H9 (cell line): ENCODE results near the gene BHLHE23. TPM values are rescaled to one million over a fixed set of nuclear protein-coding genes. Genes with fewer than 3 reads are reported as not detected.

Source experiments
- DNase-seq: peaks from one replicate; pipeline ENCODE4 v3.0.0-alpha.2; 2017
- H2AFZ ChIP-seq: one replicate; pipeline ENCODE4 v1.6.1; 2013; ENCODE audit warnings: mild to moderate bottlenecking, low read length, control low read depth, moderate library complexity
- H2AK5ac ChIP-seq: 2 replicates; pipeline ENCODE4 v1.6.1; 2013; ENCODE audit warnings: low read length, control low read depth, mixed read lengths; ENCODE audit not compliant: insufficient read length
- H2BK120ac ChIP-seq: one replicate; pipeline ENCODE4 v1.6.1; 2013; ENCODE audit warnings: low read depth, mild to moderate bottlenecking, low read length, control low read depth, inconsistent platforms; ENCODE audit not compliant: poor library complexity, severe bottlenecking
- H2BK12ac ChIP-seq: 2 replicates; pipeline ENCODE4 v1.6.1; 2013; ENCODE audit warnings: low read length, control low read depth, mixed read lengths, low read depth; ENCODE audit not compliant: insufficient read length
- H2BK15ac ChIP-seq: 2 replicates; pipeline ENCODE4 v1.6.1; 2013; ENCODE audit warnings: low read depth, low read length, control low read depth
- H2BK20ac ChIP-seq: one replicate; pipeline ENCODE4 v1.6.1; 2013; ENCODE audit warnings: low read depth, mild to moderate bottlenecking, low read length, control low read depth, inconsistent platforms; ENCODE audit not compliant: poor library complexity, severe bottlenecking
- H2BK5ac ChIP-seq: 2 replicates; pipeline ENCODE4 v1.6.1; 2013; ENCODE audit warnings: low read length, control low read depth, mixed read lengths; ENCODE audit not compliant: insufficient read length
- H3K14ac ChIP-seq: 2 replicates; pipeline ENCODE4 v1.6.1; 2013; ENCODE audit warnings: low read length, control low read depth; ENCODE audit not compliant: insufficient read depth
- H3K18ac ChIP-seq: 2 replicates; pipeline ENCODE4 v1.6.1; 2013; ENCODE audit warnings: low read depth, mild to moderate bottlenecking, mixed read lengths, low read length, control low read depth; ENCODE audit not compliant: insufficient read length
- H3K23ac ChIP-seq: 2 replicates; pipeline ENCODE4 v1.6.1; 2013; ENCODE audit warnings: low read length, control low read depth, mixed read lengths, low read depth; ENCODE audit not compliant: insufficient read length
- H3K23me2 ChIP-seq: 2 replicates; pipeline ENCODE4 v1.6.1; 2013; ENCODE audit warnings: low read depth, mild to moderate bottlenecking, mixed read lengths, low read length, control low read depth; ENCODE audit not compliant: insufficient read length, poor library complexity, severe bottlenecking
- H3K27ac ChIP-seq: 2 replicates; pipeline ENCODE4 v1.5.1; 2013; ENCODE audit warnings: low read length, control low read depth, mixed read lengths, low read depth; ENCODE audit not compliant: insufficient read length
- H3K27me3 ChIP-seq: 2 replicates; pipeline ENCODE4 v1.6.1; 2013; ENCODE audit warnings: low read length, control low read depth, inconsistent platforms; ENCODE audit not compliant: insufficient read depth
- H3K4ac ChIP-seq: 2 replicates; pipeline ENCODE4 v1.6.1; 2013; ENCODE audit warnings: low read depth, mild to moderate bottlenecking, control low read depth, inconsistent platforms, low read length, moderate library complexity
- H3K4me1 ChIP-seq: 2 replicates; pipeline ENCODE4 v1.6.1; 2013; ENCODE audit warnings: low read length, control low read depth, inconsistent platforms; ENCODE audit not compliant: insufficient read depth
- H3K4me2 ChIP-seq: 2 replicates; pipeline ENCODE4 v1.6.1; 2013; ENCODE audit warnings: low read length, control low read depth, mixed read lengths; ENCODE audit not compliant: insufficient read length, insufficient read depth
- H3K56ac ChIP-seq: 2 replicates; pipeline ENCODE4 v1.6.1; 2013; ENCODE audit warnings: low read depth, mild to moderate bottlenecking, mixed read lengths, low read length, control low read depth; ENCODE audit not compliant: insufficient read length
- H3K79me1 ChIP-seq: 2 replicates; pipeline ENCODE4 v1.6.1; 2013; ENCODE audit warnings: low read depth, mild to moderate bottlenecking, moderate library complexity, low read length, control low read depth, inconsistent platforms; ENCODE audit not compliant: insufficient read depth, poor library complexity, severe bottlenecking
- H3K79me2 ChIP-seq: 2 replicates; pipeline ENCODE4 v1.6.1; 2013; ENCODE audit warnings: low read length, control low read depth, inconsistent platforms; ENCODE audit not compliant: insufficient read depth
- H3K9ac ChIP-seq: 2 replicates; pipeline ENCODE4 v1.6.1; 2013; ENCODE audit warnings: low read length, control low read depth, mixed read lengths; ENCODE audit not compliant: insufficient read length; ENCODE audit errors: extremely low read depth
- H3K9me3 ChIP-seq: one replicate; pipeline ENCODE4 v1.6.1; 2013; ENCODE audit warnings: low read depth, low read length, inconsistent platforms; ENCODE audit not compliant: control insufficient read depth
- H3T11ph ChIP-seq: one replicate; pipeline ENCODE4 v1.6.1; 2013; ENCODE audit warnings: mild to moderate bottlenecking, low read length, control low read depth, inconsistent platforms
- H4K20me1 ChIP-seq: one replicate; pipeline ENCODE4 v1.6.1; 2013; ENCODE audit not compliant: control insufficient read depth, insufficient read length, insufficient read depth
- H4K5ac ChIP-seq: 2 replicates; pipeline ENCODE4 v1.6.1; 2013; ENCODE audit warnings: low read depth, mild to moderate bottlenecking, mixed read lengths, low read length, control low read depth; ENCODE audit not compliant: insufficient read length
- H4K8ac ChIP-seq: replicated peaks from 2 replicates; pipeline ENCODE4 v1.6.1; 2013; ENCODE audit warnings: low read length, control low read depth, mixed read lengths, low read depth; ENCODE audit not compliant: insufficient read length
- H4K91ac ChIP-seq: 2 replicates; pipeline ENCODE4 v1.6.1; 2013; ENCODE audit warnings: low read depth, mild to moderate bottlenecking, moderate library complexity, mixed read lengths, low read length, control low read depth; ENCODE audit not compliant: insufficient read length
- H3K27ac Mint-ChIP-seq, 3 experiments: 2 replicates in 2 of 3; 3 replicates in 1 of 3; pipeline ENCODE4 v1.8.0; 2020 to 2021; ENCODE audit warnings: mixed read lengths in 3 of 3, mild to moderate bottlenecking in 1 of 3, moderate library complexity in 1 of 3
- H3K27me3 Mint-ChIP-seq: 2 replicates; pipeline ENCODE4 v1.8.0; 2021; ENCODE audit warnings: low read depth, mild to moderate bottlenecking, moderate library complexity, mixed read lengths
- H3K36me3 Mint-ChIP-seq, 3 experiments: 2 replicates in 2 of 3; 3 replicates in 1 of 3; pipeline ENCODE4 v1.8.0; 2020 to 2021; ENCODE audit warnings: low read depth in 3 of 3, mixed read lengths in 3 of 3; ENCODE audit not compliant: insufficient read depth in 1 of 3
- H3K4me1 Mint-ChIP-seq, 2 experiments: 2 replicates each; pipeline ENCODE4 v1.8.0; 2020; ENCODE audit warnings: mixed read lengths in 2 of 2
- H3K4me3 Mint-ChIP-seq, 2 experiments: 2 replicates in 1 of 2; 3 replicates in 1 of 2; pipeline ENCODE4 v1.8.0; 2020 to 2021; ENCODE audit warnings: mild to moderate bottlenecking in 2 of 2, mixed read lengths in 2 of 2, moderate library complexity in 1 of 2
- H3K9me3 Mint-ChIP-seq, 2 experiments: 2 replicates in 1 of 2; 3 replicates in 1 of 2; pipeline ENCODE4 v1.8.0; 2020; ENCODE audit warnings: mild to moderate bottlenecking in 2 of 2, mixed read lengths in 2 of 2, moderate library complexity in 1 of 2
- WGBS: extraction: QIAGEN DNeasy Blood & Tissue Kit; methylation state at CpG from one replicate; pipeline ENCODE4 v1.1.7; 2013; ENCODE audit warnings: missing lambda C conversion rate, low lambda C conversion rate, mixed read lengths; ENCODE audit not compliant: insufficient read length; ENCODE audit errors: extremely low coverage; 5-methylcytosine and 5-hydroxymethylcytosine counted together
- total RNA-seq: library from RNA; stranded (reverse); gene quantifications from 2 replicates; pipeline ENCODE4 v1.2.1, GENCODE V29; 2021
- TF ChIP-seq, protein P1 (sequence below): fragments of 200-600 bp; sonication (generic); conservative IDR thresholded peaks from 3 replicates; pipeline ENCODE4 v1.8.0; 2021; ENCODE audit warnings: antibody characterized with exemption, mild to moderate bottlenecking

The BHLHE23 gene
- total RNA-seq, 1 experiment from 2014 or later: 0.35 TPM

GRCh38 chr20:62987114-62987513 is 19.6 kb downstream of the BHLHE23 start:
- peaks cover 6% of the 10 kb centered on the region; the same call in 1 of the 2 replicates for H3K4me1 ChIP-seq
- H3K4me2 ChIP-seq: no peak overlapping the region
- H4K91ac ChIP-seq: no peak overlapping the region
- no peaks in the 10 kb centered on the region for H3K79me1 ChIP-seq
- no CpG with 5 or more reads among the region's 10 CpGs for WGBS
- no peak overlapping the region for H3K56ac ChIP-seq
- no peaks in the 10 kb centered on the region for H3K23me2 ChIP-seq
- Mint-ChIP-seq H3K36me3 (no peaks in the 10 kb centered on the region), H3K27ac (0 out of 7 replicates have a peak overlapping the region, but pooled peaks of 1 of the 3 experiments have one; percentile 61), H3K4me1 (peaks cover 17 to 44% of the 10 kb centered on the region in 2 experiments), H3K4me3 (no peak overlapping the region), H3K9me3 (no peaks in the 10 kb centered on the region), H3K27me3 (peaks cover 36% of the 10 kb centered on the region)
- H3K9ac ChIP-seq: no peak overlapping the region
- H2BK15ac ChIP-seq: no peak overlapping the region
- H4K8ac ChIP-seq: no peak overlapping the region
- no peaks in the 10 kb centered on the region for H3K9me3 ChIP-seq
- no peak overlapping the region for H3K4ac ChIP-seq
- no peaks in the 10 kb centered on the region for H4K20me1 ChIP-seq
- no peaks in the 10 kb centered on the region for H3K79me2 ChIP-seq
- no peak overlapping the region for H2AK5ac ChIP-seq
- no peak for DNase-seq
- H3K14ac ChIP-seq: no peak overlapping the region
- no peak overlapping the region for H3T11ph ChIP-seq
- H2AFZ ChIP-seq: no peak overlapping the region
- H2BK20ac ChIP-seq: no peak overlapping the region
- TF ChIP-seq, protein P1, sequence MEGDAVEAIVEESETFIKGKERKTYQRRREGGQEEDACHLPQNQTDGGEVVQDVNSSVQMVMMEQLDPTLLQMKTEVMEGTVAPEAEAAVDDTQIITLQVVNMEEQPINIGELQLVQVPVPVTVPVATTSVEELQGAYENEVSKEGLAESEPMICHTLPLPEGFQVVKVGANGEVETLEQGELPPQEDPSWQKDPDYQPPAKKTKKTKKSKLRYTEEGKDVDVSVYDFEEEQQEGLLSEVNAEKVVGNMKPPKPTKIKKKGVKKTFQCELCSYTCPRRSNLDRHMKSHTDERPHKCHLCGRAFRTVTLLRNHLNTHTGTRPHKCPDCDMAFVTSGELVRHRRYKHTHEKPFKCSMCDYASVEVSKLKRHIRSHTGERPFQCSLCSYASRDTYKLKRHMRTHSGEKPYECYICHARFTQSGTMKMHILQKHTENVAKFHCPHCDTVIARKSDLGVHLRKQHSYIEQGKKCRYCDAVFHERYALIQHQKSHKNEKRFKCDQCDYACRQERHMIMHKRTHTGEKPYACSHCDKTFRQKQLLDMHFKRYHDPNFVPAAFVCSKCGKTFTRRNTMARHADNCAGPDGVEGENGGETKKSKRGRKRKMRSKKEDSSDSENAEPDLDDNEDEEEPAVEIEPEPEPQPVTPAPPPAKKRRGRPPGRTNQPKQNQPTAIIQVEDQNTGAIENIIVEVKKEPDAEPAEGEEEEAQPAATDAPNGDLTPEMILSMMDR: no peak
- H3K18ac ChIP-seq: no peak overlapping the region
- H4K5ac ChIP-seq: no peak overlapping the region
- H2BK120ac ChIP-seq: no peak overlapping the region
- no peak overlapping the region for H2BK12ac ChIP-seq
- H3K27me3 ChIP-seq: no peaks in the 10 kb centered on the region
- no peak overlapping the region for H2BK5ac ChIP-seq
- no peak overlapping the region for H3K27ac ChIP-seq
- no peak overlapping the region for H3K23ac ChIP-seq
